HEK293 (cell line): Measurements from ENCODE around the gene HMGXB4.

Experiments
- CTCF ChIA-PET: fragments of 350-600 bp; formaldehyde crosslinking; extraction: SDS; loops from one replicate; lab custom pipeline; 2021; ENCODE audit warnings: antibody characterized with exemption; lab: Yijun Ruan, JAX
- POLR2A ChIA-PET: fragments of 300-600 bp; formaldehyde crosslinking; extraction: SDS; loops from one replicate; lab custom pipeline; 2020; ENCODE audit warnings: antibody characterized with exemption, inconsistent platforms; lab: Yijun Ruan, JAX
- H3K27ac ChIP-seq: fragments of 200-500 bp; sonication (Bioruptor generic); 2 replicates; pipeline ENCODE4 v1.5.1; 2014; ENCODE audit warnings: low read depth, low read length, control low read depth, inconsistent platforms; ENCODE audit errors: extremely low read depth
- H3K36me3 ChIP-seq, 2 experiments: fragments of 200-500 bp in 1 of 2; sonication (Bioruptor generic) in 1 of 2; 1 replicate in 1 of 2; 2 replicates in 1 of 2; pipeline ENCODE4 v1.5.1; 2014 to 2017; ENCODE audit warnings: inconsistent platforms in 2 of 2, low read length in 2 of 2; ENCODE audit not compliant: control insufficient read depth in 2 of 2, insufficient read depth in 1 of 2
- H3K4me1 ChIP-seq: fragments of 200-500 bp; sonication (Bioruptor generic); 2 replicates; pipeline ENCODE4 v1.5.1; 2014; ENCODE audit warnings: mild to moderate bottlenecking, low read length, inconsistent platforms; ENCODE audit not compliant: control insufficient read depth, insufficient read depth
- H3K4me3 ChIP-seq: 2 replicates; pipeline ENCODE4 v1.5.1; 2011; ENCODE audit warnings: low read depth, mild to moderate bottlenecking, control low read depth, low read length, moderate library complexity
- H3K9me3 ChIP-seq: fragments of 200-500 bp; sonication (Bioruptor generic); 2 replicates; pipeline ENCODE4 v1.5.1; 2014; ENCODE audit warnings: low read depth, low read length, inconsistent platforms; ENCODE audit not compliant: control insufficient read depth, insufficient read depth
- GLIS1 ChIP-seq: fragments of 450-650 bp; formaldehyde crosslinking; IDR thresholded peaks from 2 replicates; pipeline ENCODE4 v1.5.1; 2016; ENCODE audit warnings: missing biosample characterization, missing genetic modification characterization
- GLIS2 ChIP-seq: fragments of 450-650 bp; formaldehyde crosslinking; IDR thresholded peaks from 2 replicates; pipeline ENCODE4 v1.5.1; 2016; ENCODE audit warnings: missing biosample characterization, missing genetic modification characterization
- KLF8 ChIP-seq: fragments of 450-650 bp; formaldehyde crosslinking; IDR thresholded peaks from 2 replicates; pipeline ENCODE4 v1.5.1; 2016; ENCODE audit warnings: missing biosample characterization, missing genetic modification characterization
- RBAK ChIP-seq: fragments of 450-650 bp; formaldehyde crosslinking; IDR thresholded peaks from 2 replicates; pipeline ENCODE4 v1.5.1; 2016; ENCODE audit warnings: missing biosample characterization, missing genetic modification characterization
- SP2 ChIP-seq: fragments of 450-650 bp; formaldehyde crosslinking; IDR thresholded peaks from 2 replicates; pipeline ENCODE4 v1.5.1; 2016; ENCODE audit warnings: missing biosample characterization, missing genetic modification characterization
- ZFP37 ChIP-seq: fragments of 450-650 bp; formaldehyde crosslinking; IDR thresholded peaks from 2 replicates; pipeline ENCODE4 v1.5.1; 2016; ENCODE audit warnings: missing biosample characterization, missing genetic modification characterization
- ZNF140 ChIP-seq: fragments of 450-650 bp; formaldehyde crosslinking; IDR thresholded peaks from 2 replicates; pipeline ENCODE4 v1.5.1; 2016; ENCODE audit warnings: missing biosample characterization, missing genetic modification characterization
- ZNF155 ChIP-seq: fragments of 450-650 bp; formaldehyde crosslinking; IDR thresholded peaks from 2 replicates; pipeline ENCODE4 v1.5.1; 2016; ENCODE audit warnings: missing biosample characterization, missing genetic modification characterization
- ZNF157 ChIP-seq: fragments of 450-650 bp; formaldehyde crosslinking; IDR thresholded peaks from 2 replicates; pipeline ENCODE4 v1.5.1; 2016; ENCODE audit warnings: missing biosample characterization, missing genetic modification characterization
- ZNF274 ChIP-seq, 2 experiments: fragments of 200-500 bp in 1 of 2; fragments of 450-650 bp in 1 of 2; sonication (Bioruptor generic) in 1 of 2; formaldehyde crosslinking in 1 of 2; IDR thresholded peaks; 2 replicates each; pipeline versions ENCODE4 v1.5.1 to v1.6.1; 2014 to 2016; ENCODE audit warnings: borderline replicate concordance in 1 of 2, inconsistent platforms in 1 of 2, low read length in 1 of 2, missing biosample characterization in 1 of 2, missing genetic modification characterization in 1 of 2
- ZNF473 ChIP-seq: fragments of 450-650 bp; formaldehyde crosslinking; IDR thresholded peaks from 2 replicates; pipeline ENCODE4 v1.5.1; 2017; ENCODE audit warnings: missing biosample characterization, missing genetic modification characterization
- ZNF514 ChIP-seq: fragments of 450-650 bp; formaldehyde crosslinking; IDR thresholded peaks from 2 replicates; pipeline ENCODE4 v1.5.1; 2016; ENCODE audit warnings: missing biosample characterization, missing genetic modification characterization
- ZNF664 ChIP-seq: fragments of 450-650 bp; formaldehyde crosslinking; IDR thresholded peaks from 2 replicates; pipeline ENCODE4 v1.5.1; 2016; ENCODE audit warnings: missing biosample characterization, missing genetic modification characterization
- ZNF677 ChIP-seq: fragments of 450-650 bp; IDR thresholded peaks from 2 replicates; pipeline ENCODE4 v1.5.0; 2018; ENCODE audit warnings: missing biosample characterization, mild to moderate bottlenecking, missing genetic modification characterization, moderate library complexity
- ZNF776 ChIP-seq: fragments of 450-650 bp; formaldehyde crosslinking; IDR thresholded peaks from 2 replicates; pipeline ENCODE4 v1.5.0; 2017; ENCODE audit warnings: missing biosample characterization, missing genetic modification characterization, borderline replicate concordance
- ZNF791 ChIP-seq: fragments of 450-650 bp; formaldehyde crosslinking; IDR thresholded peaks from 2 replicates; pipeline ENCODE4 v1.5.1; 2016; ENCODE audit warnings: missing biosample characterization, missing genetic modification characterization
- ZNF830 ChIP-seq: fragments of 450-650 bp; IDR thresholded peaks from 2 replicates; pipeline ENCODE4 v1.5.0; 2018; ENCODE audit warnings: missing biosample characterization, missing genetic modification characterization, low read depth, mild to moderate bottlenecking, moderate library complexity
- TF ChIP-seq, protein P1 (sequence below): fragments of 450-650 bp; formaldehyde crosslinking; IDR thresholded peaks from 2 replicates; pipeline ENCODE4 v1.5.1; 2016; ENCODE audit warnings: missing biosample characterization, missing genetic modification characterization
- TF ChIP-seq, protein P2 (sequence below): fragments of 450-650 bp; formaldehyde crosslinking; IDR thresholded peaks from 2 replicates; pipeline ENCODE4 v1.5.1; 2016; ENCODE audit warnings: missing biosample characterization, missing genetic modification characterization
- TF ChIP-seq, protein P3 (sequence below): fragments of 450-650 bp; formaldehyde crosslinking; IDR thresholded peaks from 2 replicates; pipeline ENCODE4 v1.5.1; 2016; ENCODE audit warnings: missing biosample characterization, missing genetic modification characterization
- TF ChIP-seq, protein P4 (sequence below): fragments of 450-650 bp; formaldehyde crosslinking; IDR thresholded peaks from 2 replicates; pipeline ENCODE4 v1.5.1; 2017; ENCODE audit warnings: missing biosample characterization, missing genetic modification characterization
- TF ChIP-seq, protein P5 (sequence below): fragments of 450-650 bp; formaldehyde crosslinking; IDR thresholded peaks from 2 replicates; pipeline ENCODE4 v1.5.1; 2016; ENCODE audit warnings: missing biosample characterization, missing genetic modification characterization
- TF ChIP-seq, protein P6 (sequence below): fragments of 450-650 bp; formaldehyde crosslinking; IDR thresholded peaks from 2 replicates; pipeline ENCODE4 v1.5.1; 2016; ENCODE audit warnings: missing biosample characterization, missing genetic modification characterization

HMGXB4 gene

DNA sequence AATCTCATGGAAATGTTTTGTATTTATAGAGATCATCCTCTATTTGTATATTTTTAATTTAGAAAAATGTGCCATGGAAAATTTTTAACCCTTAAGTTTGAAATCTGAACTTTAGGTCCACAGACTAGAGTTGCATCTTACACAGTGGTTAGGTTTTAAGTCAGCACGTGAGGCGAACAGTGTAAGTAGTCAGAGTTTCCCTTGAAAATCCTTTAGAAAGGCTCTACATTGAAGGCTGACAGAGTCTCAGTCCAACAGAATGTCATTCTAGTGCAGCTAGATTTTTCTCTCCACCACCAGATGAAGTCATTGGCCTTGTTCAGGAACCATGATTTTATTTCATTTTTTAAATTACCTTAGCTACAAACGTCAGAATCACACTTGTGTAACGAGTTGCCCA, 18.7 kb downstream of the HMGXB4 start:
- Histone ChIP-seq H3K27ac (no peak overlapping the region), H3K4me3 (no peak overlapping the region), H3K36me3 (peaks cover 39 to 81% of the 10 kb centered on the region in 2 experiments), H3K9me3 (no peaks in the 10 kb centered on the region), H3K4me1 (no peaks in the 10 kb centered on the region)
- CTCF ChIA-PET: no interaction called here
- POLR2A ChIA-PET: interaction anchor here (0.9 to 1.2 kb wide), 2 partner anchors 9 to 24 kb away, joined by 3 read pairs; partner anchors contain the start of gene TOM1
- TF ChIP-seq ZNF274 (IDR thresholded peaks at IDR 0.05; ENCODE audit: low read length) (no peak), ZNF274 (tag by site-specific recombination; IDR thresholded peaks at IDR 0.05; ENCODE audit: borderline replicate concordance) (no peak), ZNF776 (tag by site-specific recombination) (no peak), KLF8 (no peak), ZNF140 (tag by site-specific recombination) (no peak), SP2 (tag by site-specific recombination) (no peak), ZNF677 (no peak)
- TF ChIP-seq, protein P1, sequence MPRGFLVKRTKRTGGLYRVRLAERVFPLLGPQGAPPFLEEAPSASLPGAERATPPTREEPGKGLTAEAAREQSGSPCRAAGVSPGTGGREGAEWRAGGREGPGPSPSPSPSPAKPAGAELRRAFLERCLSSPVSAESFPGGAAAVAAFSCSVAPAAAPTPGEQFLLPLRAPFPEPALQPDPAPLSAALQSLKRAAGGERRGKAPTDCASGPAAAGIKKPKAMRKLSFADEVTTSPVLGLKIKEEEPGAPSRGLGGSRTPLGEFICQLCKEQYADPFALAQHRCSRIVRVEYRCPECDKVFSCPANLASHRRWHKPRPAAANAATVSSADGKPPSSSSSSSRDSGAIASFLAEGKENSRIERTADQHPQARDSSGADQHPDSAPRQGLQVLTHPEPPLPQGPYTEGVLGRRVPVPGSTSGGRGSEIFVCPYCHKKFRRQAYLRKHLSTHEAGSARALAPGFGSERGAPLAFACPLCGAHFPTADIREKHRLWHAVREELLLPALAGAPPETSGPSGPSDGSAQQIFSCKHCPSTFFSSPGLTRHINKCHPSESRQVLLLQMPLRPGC (tag by site-specific recombination): no peak
- TF ChIP-seq, protein P2, sequence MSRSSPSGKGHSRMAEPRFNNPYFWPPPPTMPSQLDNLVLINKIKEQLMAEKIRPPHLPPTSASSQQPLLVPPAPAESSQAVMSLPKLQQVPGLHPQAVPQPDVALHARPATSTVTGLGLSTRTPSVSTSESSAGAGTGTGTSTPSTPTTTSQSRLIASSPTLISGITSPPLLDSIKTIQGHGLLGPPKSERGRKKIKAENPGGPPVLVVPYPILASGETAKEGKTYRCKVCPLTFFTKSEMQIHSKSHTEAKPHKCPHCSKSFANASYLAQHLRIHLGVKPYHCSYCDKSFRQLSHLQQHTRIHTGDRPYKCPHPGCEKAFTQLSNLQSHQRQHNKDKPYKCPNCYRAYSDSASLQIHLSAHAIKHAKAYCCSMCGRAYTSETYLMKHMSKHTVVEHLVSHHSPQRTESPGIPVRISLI (tag by site-specific recombination): no peak

DNA sequence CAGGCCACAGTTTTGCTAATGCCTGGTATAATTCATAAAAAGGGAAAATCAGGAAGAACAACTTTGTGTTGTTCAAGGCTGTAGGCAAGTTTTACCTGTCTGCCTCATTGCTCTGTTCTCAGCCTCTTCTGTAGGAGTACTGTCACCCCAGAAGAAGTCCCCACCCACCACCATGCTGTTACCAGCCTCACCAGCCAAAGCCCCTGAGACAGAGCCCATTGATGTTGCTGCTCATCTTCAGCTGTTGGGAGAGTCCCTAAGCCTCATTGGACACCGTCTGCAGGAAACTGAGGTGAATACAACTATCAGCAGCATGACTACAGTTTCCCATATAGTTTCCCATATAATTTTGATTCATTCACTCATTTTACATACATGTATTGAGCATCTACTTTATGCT, 30.8 kb downstream of the HMGXB4 start:
- peaks cover 88 to 94% of the 10 kb centered on the region in 2 experiments for H3K36me3 ChIP-seq
- CTCF ChIA-PET: no interaction called here
- no peak overlapping the region for H3K4me3 ChIP-seq
- no peak overlapping the region for H3K27ac ChIP-seq
- H3K4me1 ChIP-seq: no peaks in the 10 kb centered on the region
- TF ChIP-seq GLIS1 (tag by site-specific recombination): no peak
- TF ChIP-seq, protein P3, sequence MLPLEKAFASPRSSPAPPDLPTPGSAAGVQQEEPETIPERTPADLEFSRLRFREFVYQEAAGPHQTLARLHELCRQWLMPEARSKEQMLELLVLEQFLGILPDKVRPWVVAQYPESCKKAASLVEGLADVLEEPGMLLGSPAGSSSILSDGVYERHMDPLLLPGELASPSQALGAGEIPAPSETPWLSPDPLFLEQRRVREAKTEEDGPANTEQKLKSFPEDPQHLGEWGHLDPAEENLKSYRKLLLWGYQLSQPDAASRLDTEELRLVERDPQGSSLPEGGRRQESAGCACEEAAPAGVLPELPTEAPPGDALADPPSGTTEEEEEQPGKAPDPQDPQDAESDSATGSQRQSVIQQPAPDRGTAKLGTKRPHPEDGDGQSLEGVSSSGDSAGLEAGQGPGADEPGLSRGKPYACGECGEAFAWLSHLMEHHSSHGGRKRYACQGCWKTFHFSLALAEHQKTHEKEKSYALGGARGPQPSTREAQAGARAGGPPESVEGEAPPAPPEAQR: no peak
- no peak for TF ChIP-seq ZNF791 (tag by site-specific recombination)
- no peak for TF ChIP-seq ZNF155 (tag by site-specific recombination)
- TF ChIP-seq, protein P4, sequence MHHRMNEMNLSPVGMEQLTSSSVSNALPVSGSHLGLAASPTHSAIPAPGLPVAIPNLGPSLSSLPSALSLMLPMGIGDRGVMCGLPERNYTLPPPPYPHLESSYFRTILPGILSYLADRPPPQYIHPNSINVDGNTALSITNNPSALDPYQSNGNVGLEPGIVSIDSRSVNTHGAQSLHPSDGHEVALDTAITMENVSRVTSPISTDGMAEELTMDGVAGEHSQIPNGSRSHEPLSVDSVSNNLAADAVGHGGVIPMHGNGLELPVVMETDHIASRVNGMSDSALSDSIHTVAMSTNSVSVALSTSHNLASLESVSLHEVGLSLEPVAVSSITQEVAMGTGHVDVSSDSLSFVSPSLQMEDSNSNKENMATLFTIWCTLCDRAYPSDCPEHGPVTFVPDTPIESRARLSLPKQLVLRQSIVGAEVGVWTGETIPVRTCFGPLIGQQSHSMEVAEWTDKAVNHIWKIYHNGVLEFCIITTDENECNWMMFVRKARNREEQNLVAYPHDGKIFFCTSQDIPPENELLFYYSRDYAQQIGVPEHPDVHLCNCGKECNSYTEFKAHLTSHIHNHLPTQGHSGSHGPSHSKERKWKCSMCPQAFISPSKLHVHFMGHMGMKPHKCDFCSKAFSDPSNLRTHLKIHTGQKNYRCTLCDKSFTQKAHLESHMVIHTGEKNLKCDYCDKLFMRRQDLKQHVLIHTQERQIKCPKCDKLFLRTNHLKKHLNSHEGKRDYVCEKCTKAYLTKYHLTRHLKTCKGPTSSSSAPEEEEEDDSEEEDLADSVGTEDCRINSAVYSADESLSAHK (tag by site-specific recombination): no peak
- no peak for TF ChIP-seq ZNF664
- no peak for TF ChIP-seq ZNF514 (tag by site-specific recombination)
- no peak for TF ChIP-seq GLIS2 (tag by site-specific recombination)
- no peak for TF ChIP-seq RBAK (tag by site-specific recombination)
- TF ChIP-seq ZNF473: no peak
- no peak for TF ChIP-seq ZFP37 (tag by site-specific recombination)
- no peak for TF ChIP-seq ZNF830 (tag by site-specific recombination)
- TF ChIP-seq ZNF157 (tag by site-specific recombination): no peak
- TF ChIP-seq, protein P5, sequence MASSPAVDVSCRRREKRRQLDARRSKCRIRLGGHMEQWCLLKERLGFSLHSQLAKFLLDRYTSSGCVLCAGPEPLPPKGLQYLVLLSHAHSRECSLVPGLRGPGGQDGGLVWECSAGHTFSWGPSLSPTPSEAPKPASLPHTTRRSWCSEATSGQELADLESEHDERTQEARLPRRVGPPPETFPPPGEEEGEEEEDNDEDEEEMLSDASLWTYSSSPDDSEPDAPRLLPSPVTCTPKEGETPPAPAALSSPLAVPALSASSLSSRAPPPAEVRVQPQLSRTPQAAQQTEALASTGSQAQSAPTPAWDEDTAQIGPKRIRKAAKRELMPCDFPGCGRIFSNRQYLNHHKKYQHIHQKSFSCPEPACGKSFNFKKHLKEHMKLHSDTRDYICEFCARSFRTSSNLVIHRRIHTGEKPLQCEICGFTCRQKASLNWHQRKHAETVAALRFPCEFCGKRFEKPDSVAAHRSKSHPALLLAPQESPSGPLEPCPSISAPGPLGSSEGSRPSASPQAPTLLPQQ (tag by site-specific recombination): no peak
- TF ChIP-seq, protein P6, sequence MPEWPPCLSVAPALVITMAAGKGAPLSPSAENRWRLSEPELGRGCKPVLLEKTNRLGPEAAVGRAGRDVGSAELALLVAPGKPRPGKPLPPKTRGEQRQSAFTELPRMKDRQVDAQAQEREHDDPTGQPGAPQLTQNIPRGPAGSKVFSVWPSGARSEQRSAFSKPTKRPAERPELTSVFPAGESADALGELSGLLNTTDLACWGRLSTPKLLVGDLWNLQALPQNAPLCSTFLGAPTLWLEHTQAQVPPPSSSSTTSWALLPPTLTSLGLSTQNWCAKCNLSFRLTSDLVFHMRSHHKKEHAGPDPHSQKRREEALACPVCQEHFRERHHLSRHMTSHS (tag by site-specific recombination): no peak
- H3K9me3 ChIP-seq: no peaks in the 10 kb centered on the region
- POLR2A ChIA-PET: no interaction called here
